ENCODE results near the gene NR3C2. TPM values are rescaled to one million over a fixed set of nuclear protein-coding genes. Genes with fewer than 3 reads are reported as not detected.
A peak's percentile ranks its signal among the peaks of the same experiment; 100 is the strongest.

NR3C2 gene
- total RNA-seq, 1 experiment from 2014 or later, result 2.7 TPM

- Histone ChIP-seq H3K27me3 (ENCODE audit: insufficient read depth, low read length) (no peaks in the 10 kb centered on the region), H4K20me1 (ENCODE audit: insufficient read depth) (no peaks in the 10 kb centered on the region), H2AFZ (ENCODE audit: low read depth, low read length, poor library complexity, severe bottlenecking) (peak overlapping the region; percentile 80), H3K27ac (ENCODE audit: low read depth, low read length) (no peak overlapping the region), H3K9me2 (ENCODE audit: insufficient read depth) (no peaks in the 10 kb centered on the region), H3K36me3 (ENCODE audit: control insufficient read depth in 1 of 2, insufficient read depth in 2 of 2, low read length in 2 of 2) (no peaks in the 10 kb centered on the region), H3K4me2 (ENCODE audit: low read length) (peak overlapping the region; percentile 49), H3K4me1 (ENCODE audit: control insufficient read depth in 1 of 2, insufficient read depth in 2 of 2, low read length in 2 of 2) (peaks cover 4 to 8% of the 10 kb centered on the region in 2 experiments; a peak in 3 of 4 replicates), H3K79me2 (ENCODE audit: insufficient read depth, low read length) (no peaks in the 10 kb centered on the region), H3K4me3 (replicated peaks in 1 of 2; ENCODE audit: low read depth in 1 of 2, low read length in 2 of 2) (no peak overlapping the region), H3K9me3 (ENCODE audit: control insufficient read depth in 1 of 2, insufficient read depth in 1 of 2, low read depth in 1 of 2, low read length in 2 of 2) (no peaks in the 10 kb centered on the region), H3K9ac (ENCODE audit: low read length) (no peak overlapping the region)
- no TSS peak for BruUV-seq (replicated peaks)
- TF ChIP-seq SP1 (IDR thresholded peaks at IDR 0.05; ENCODE audit: low read depth) (peak; percentile 23; the same call in 1 of the 2 replicates), REST (IDR thresholded peaks at IDR 0.05; ENCODE audit: low read depth) (no peak), EZH2 (IDR thresholded peaks at IDR 0.05) (no peak), CEBPB (IDR thresholded peaks at IDR 0.05; ENCODE audit: low read depth) (no peak), POLR2AphosphoS5 (IDR thresholded peaks at IDR 0.05; ENCODE audit: low read depth, low read length) (peak; percentile 34; the same call in 1 of the 2 replicates), ZBTB33 (IDR thresholded peaks at IDR 0.05; ENCODE audit: extremely low read depth, insufficient replicate concordance, low read length) (no peak), FOSL1 (IDR thresholded peaks at IDR 0.05; ENCODE audit: low read depth) (no peak), EZH2phosphoT487 (IDR thresholded peaks at IDR 0.05; ENCODE audit: borderline replicate concordance) (no peak), ZFX (IDR thresholded peaks at IDR 0.05) (no peak), MAX (IDR thresholded peaks at IDR 0.05) (no peak), TCF7L2 (IDR thresholded peaks at IDR 0.05; ENCODE audit: borderline replicate concordance, extremely low read depth, insufficient read depth, insufficient read length) (peak; percentile 15), SRF (IDR thresholded peaks at IDR 0.05; ENCODE audit: low read depth) (no peak)
- peak; percentile 52; the same call in 1 of the 2 replicates for ATAC-seq
- RAD21 ChIA-PET (ENCODE audit: low non-redundant PET in 1 of 2, low total read pairs in 2 of 2, uncharacterized antibody in 2 of 2, unreplicated experiment in 2 of 2), result no interaction called here
- intact Hi-C loops (cut with micrococcal nuclease), result no loop called here
- CTCF ChIA-PET, result no interaction called here
- POLR2A ChIA-PET, result no interaction called here
- DNase-seq (ENCODE audit: low read depth, low spot score), result peak; percentile 45
Measured at GRCh38 chr4:148376151-148376550, 66.1 kb downstream of the NR3C2 start.
